ENCODE measurements around the gene XBP1.
A peak's percentile ranks its signal among the peaks of the same experiment; 100 is the strongest.
"Not testable (repeated sequence)": the region's sequence is repeated elsewhere in the genome, so short reads cannot be mapped to it uniquely, and the experiment has no call there.

Gene XBP1

GRCh38 chr22:28793976-28794584, 6.3 kb downstream of the XBP1 start:
- FAIRE-seq: no peak
- no peak for DNase-seq (ENCODE audit: insufficient read length, low spot score)

GRCh38 chr22:28792491-28793383, 7.6 kb downstream of the XBP1 start:
- DNase-seq (ENCODE audit: insufficient read length, low spot score): no peak
- no peak for FAIRE-seq

- DNase-seq (ENCODE audit: insufficient read length, low spot score) (no peak), FAIRE-seq (no peak)
Measured at GRCh38 chr22:28791841-28792490, 8.4 kb downstream of the XBP1 start.

GRCh38 chr22:28791124-28791523, 9.2 kb downstream of the XBP1 start:
- FAIRE-seq (no peak), DNase-seq (ENCODE audit: insufficient read length, low spot score) (no peak)

- DNase-seq (ENCODE audit: insufficient read length, low spot score): no peak
- FAIRE-seq: no peak
Measured at GRCh38 chr22:28788601-28789000, 11.8 kb downstream of the XBP1 start.

- DNase-seq (ENCODE audit: insufficient read length, low spot score): no peak
- no peak for FAIRE-seq
Measured at GRCh38 chr22:28783786-28784671, 16.3 kb downstream of the XBP1 start.

- FAIRE-seq (no peak), DNase-seq (ENCODE audit: insufficient read length, low spot score) (no peak)
Measured at GRCh38 chr22:28780296-28780695, 20.1 kb downstream of the XBP1 start.

GRCh38 chr22:28779833-28780232, 20.5 kb downstream of the XBP1 start:
- no peak for FAIRE-seq

GRCh38 chr22:28774378-28774777, 26.0 kb downstream of the XBP1 start:
- no peak for FAIRE-seq
- no peak for DNase-seq (ENCODE audit: insufficient read length, low spot score)

More at GRCh38 chr22:28779833-28780232, 20.5 kb downstream of the XBP1 start:
- DNase-seq (ENCODE audit: insufficient read length, low spot score): no peak

GRCh38 chr22:28773461-28773867, 26.9 kb downstream of the XBP1 start:
- DNase-seq (ENCODE audit: insufficient read length, low spot score) (no peak), FAIRE-seq (no peak)

GRCh38 chr22:28772633-28773460, 27.5 kb downstream of the XBP1 start, which contains the start of gene CCDC117:
TSS of gene CCDC117 (plus strand) at chr22:28772695. CDS start at chr22:28772850, 155 bp downstream.
- DNase-seq (ENCODE audit: insufficient read length, low spot score) (peak; percentile 92), FAIRE-seq (peak; percentile 20)

- no peak for DNase-seq (ENCODE audit: insufficient read length, low spot score)
Measured at GRCh38 chr22:28771195-28771791, 29.1 kb downstream of the XBP1 start.

GRCh38 chr22:28769394-28770085, 30.8 kb downstream of the XBP1 start:
- no peak for FAIRE-seq
- DNase-seq (ENCODE audit: insufficient read length, low spot score): no peak

More at GRCh38 chr22:28771195-28771791, 29.1 kb downstream of the XBP1 start:
- no peak for FAIRE-seq

- DNase-seq (ENCODE audit: insufficient read length, low spot score): no peak
- FAIRE-seq: no peak
Measured at GRCh38 chr22:28768701-28769393, 31.5 kb downstream of the XBP1 start.

- FAIRE-seq: no peak
Measured at GRCh38 chr22:28766628-28767027, 33.7 kb downstream of the XBP1 start.

GRCh38 chr22:28762000-28762399, 38.4 kb downstream of the XBP1 start:
- not testable (repeated sequence) for FAIRE-seq; DNase-seq (ENCODE audit: insufficient read length, low spot score)

More at GRCh38 chr22:28766628-28767027, 33.7 kb downstream of the XBP1 start:
- DNase-seq (ENCODE audit: insufficient read length, low spot score): no peak

GRCh38 chr22:28761449-28761755, 39.0 kb downstream of the XBP1 start:
- DNase-seq (ENCODE audit: insufficient read length, low spot score) (no peak), FAIRE-seq (no peak)

All from HTR-8/SVneo (cell line).